OCI-LY7 (cell line): ENCODE measurements around the gene FBRSL1.

Source experiments
- CTCF ChIP-seq: fragments of 200-600 bp; sonication (generic); conservative IDR thresholded peaks from 2 replicates; pipeline ENCODE4 v1.5.1; 2014; ENCODE audit warnings: mild to moderate bottlenecking, antibody characterized with exemption, low read length, moderate library complexity, mixed read lengths
- EZH2phosphoT487 ChIP-seq: fragments of 200-600 bp; sonication (generic); IDR thresholded peaks from 2 replicates; pipeline ENCODE4 v1.6.1; 2018; ENCODE audit warnings: low read depth, borderline replicate concordance, mild to moderate bottlenecking, mixed run types, antibody characterized with exemption, low read length, moderate library complexity, mixed read lengths

DNA sequence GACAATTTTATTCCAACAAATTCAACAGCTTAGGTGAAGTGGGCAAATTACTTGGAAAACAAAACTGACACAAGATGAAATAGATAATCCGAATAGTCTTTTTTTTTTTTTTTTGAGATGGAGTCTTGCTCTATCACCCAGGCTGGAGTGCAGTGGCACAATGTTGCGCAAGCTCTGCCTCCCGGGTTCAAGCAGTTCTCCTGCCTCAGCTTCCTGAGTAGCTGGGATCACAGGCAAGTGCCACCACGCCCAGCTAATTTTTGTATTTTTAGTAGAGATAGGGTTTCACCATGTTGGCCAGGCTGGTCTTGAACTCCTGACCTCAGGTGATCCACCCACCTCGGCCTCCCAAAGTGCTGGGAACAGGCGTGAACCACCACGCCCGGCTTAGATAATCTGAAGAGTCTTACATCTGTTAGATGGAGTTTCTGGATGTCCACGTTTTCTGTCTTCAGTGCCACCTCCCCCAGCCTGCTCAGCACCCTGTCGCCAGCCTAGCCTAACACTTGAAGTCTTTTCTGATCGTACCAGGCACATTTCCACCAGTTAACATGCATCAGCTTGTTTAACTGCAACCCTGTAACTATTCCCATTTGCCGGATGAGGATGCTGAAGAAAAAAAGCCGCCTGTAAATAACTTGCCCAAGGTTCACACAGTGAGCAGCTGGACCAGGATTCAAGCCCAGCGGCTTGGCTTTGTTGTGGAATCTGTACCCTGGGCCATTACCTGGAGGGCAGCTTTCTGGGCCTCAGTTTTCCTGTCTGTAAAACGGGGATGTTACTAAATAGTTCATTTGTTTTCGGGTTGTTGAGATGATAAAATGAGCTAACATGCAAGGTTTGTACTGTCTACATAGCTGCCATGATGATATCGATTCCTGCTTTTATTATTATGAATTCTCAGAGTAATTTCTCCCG, 26.4 kb downstream of the FBRSL1 start:
- TF ChIP-seq CTCF (no peak), EZH2phosphoT487 (no peak)
